ENCODE measurements around the gene NAA25.

The NAA25 gene

DNA sequence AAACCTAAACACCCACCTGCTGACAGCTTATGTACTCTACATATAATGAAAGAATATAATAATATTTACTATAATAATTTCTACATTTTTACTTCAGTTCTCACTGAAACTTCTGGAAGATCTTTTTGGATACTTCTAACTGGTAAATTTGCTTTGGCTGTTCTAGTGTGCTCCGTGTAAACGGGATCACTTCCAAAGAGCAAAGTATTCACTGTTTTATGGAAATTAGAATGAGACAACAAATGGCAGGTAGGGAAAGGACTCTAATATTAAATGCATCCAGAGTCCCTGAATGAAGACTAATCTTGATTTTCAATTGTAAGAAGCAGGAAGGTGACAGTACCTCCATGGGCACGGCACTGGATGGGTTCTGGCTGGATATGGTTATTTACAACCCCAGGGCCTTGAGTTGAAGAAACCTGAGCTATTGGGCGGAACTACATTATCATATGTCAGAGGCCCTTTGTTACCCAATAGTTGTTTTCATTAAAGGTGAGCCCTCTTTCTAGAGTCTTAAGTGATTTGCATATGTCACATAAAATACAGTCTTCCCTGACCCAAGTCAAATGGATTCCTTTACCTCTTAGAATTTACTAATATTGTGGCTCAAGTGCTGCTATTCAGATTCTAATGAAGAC lies 84.7 kb downstream of the NAA25 start:
- DNase-seq (ENCODE audit: low read depth): no peak
- TF ChIP-seq, protein P1, sequence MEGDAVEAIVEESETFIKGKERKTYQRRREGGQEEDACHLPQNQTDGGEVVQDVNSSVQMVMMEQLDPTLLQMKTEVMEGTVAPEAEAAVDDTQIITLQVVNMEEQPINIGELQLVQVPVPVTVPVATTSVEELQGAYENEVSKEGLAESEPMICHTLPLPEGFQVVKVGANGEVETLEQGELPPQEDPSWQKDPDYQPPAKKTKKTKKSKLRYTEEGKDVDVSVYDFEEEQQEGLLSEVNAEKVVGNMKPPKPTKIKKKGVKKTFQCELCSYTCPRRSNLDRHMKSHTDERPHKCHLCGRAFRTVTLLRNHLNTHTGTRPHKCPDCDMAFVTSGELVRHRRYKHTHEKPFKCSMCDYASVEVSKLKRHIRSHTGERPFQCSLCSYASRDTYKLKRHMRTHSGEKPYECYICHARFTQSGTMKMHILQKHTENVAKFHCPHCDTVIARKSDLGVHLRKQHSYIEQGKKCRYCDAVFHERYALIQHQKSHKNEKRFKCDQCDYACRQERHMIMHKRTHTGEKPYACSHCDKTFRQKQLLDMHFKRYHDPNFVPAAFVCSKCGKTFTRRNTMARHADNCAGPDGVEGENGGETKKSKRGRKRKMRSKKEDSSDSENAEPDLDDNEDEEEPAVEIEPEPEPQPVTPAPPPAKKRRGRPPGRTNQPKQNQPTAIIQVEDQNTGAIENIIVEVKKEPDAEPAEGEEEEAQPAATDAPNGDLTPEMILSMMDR (conservative IDR thresholded peaks at IDR 0.05; ENCODE audit: low read depth, low read length): no peak
- no peak overlapping the region for H3K4me3 ChIP-seq (ENCODE audit: low read length)

DNA sequence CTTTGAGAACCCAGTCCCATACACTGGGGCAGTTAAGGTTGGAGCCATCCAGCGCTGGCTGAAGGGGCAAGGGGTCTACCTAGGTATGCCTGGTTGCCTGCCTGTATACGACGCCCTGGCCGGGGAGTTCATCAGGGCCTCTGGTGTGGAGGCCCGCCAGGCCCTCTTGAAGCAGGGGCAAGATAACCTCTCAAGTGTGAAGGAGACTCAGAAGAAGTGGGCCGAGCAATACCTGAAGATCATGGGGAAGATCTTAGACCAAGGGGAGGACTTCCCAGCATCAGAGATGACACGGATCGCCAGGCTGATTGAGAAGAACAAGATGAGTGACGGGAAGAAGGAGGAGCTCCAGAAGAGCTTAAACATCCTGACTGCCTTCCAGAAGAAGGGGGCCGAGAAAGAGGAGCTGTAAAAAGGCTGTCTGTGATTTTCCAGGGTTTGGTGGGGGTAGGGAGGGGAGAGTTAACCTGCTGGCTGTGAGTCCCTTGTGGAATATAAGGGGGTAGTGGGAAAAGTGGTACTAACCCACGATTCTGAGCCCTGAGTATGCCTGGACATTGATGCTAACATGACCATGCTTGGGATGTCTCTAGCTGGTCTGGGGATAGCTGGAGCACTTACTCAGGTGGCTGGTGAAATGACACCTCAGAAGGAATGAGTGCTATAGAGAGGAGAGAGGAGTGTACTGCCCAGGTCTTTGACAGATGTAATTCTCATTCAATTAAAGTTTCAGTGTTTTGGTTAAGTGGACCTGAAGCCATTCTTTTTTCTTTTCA lies 86.2 kb downstream of the NAA25 start:
- no peak overlapping the region for H3K4me3 ChIP-seq (ENCODE audit: low read length)
- TF ChIP-seq, protein P1 (conservative IDR thresholded peaks at IDR 0.05; ENCODE audit: low read depth, low read length): no peak
- no peak for DNase-seq (ENCODE audit: low read depth)

DNA sequence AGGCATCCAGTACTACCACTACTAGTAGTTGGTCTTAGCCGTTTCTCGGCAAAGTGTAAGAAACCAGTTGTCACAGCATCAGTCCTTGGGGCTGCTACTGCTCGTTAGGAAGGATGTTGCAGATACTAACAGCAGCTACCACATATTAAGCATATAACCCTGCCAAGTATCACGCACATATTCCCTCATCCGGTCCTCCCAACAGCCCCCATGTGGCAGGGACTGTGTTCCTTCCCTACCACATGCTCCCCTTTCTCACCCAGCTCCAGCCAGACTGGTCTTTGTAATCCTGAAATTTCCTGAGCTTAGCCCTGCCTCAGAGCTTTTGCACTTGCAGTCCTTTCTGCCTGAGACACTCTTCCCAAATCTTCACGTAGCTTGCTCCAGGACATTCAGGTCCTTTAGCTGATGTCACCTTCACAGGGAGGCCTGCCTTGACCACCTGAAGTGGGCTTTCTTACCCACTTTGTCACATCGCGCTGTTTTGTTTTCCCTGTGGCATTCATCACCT lies 87.6 kb downstream of the NAA25 start:
- TF ChIP-seq, protein P1 (conservative IDR thresholded peaks at IDR 0.05; ENCODE audit: low read depth, low read length): no peak
- no peak overlapping the region for H3K4me3 ChIP-seq (ENCODE audit: low read length)
- no peak for DNase-seq (ENCODE audit: low read depth)

DNA sequence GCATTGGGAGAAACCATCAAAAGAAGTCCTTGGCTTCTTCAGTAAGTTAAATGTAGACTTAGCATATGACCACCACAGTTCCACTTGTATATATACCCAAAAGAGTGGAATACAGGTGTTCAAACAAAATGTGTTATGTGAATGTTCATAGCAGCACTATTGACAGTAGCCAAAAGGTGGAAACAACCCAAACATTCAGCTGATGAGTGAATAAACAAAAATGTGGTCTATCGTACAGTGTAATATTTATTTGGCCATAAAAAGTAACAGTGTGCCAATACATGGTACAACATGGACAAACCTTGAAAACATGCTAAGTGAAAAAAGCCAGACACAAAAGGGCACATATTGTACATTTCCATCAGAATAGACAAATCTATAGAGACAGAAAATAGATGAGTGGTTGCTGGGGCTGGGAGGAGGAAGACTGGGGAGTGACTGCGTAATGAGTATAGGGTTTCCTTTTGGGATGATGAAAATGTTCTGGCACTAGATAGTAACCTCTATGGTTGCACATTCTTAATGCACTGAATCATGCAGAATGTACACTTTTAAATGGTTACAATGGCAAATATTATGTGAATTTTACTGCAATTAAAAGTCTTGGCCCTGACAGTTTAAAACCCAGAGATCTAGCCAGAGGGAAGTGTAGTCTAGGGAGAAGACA lies 89.9 kb downstream of the NAA25 start:
- no peak overlapping the region for H3K4me3 ChIP-seq (ENCODE audit: low read length)
- no peak for DNase-seq (ENCODE audit: low read depth)
- TF ChIP-seq, protein P1 (conservative IDR thresholded peaks at IDR 0.05; ENCODE audit: low read depth, low read length): no peak

DNA sequence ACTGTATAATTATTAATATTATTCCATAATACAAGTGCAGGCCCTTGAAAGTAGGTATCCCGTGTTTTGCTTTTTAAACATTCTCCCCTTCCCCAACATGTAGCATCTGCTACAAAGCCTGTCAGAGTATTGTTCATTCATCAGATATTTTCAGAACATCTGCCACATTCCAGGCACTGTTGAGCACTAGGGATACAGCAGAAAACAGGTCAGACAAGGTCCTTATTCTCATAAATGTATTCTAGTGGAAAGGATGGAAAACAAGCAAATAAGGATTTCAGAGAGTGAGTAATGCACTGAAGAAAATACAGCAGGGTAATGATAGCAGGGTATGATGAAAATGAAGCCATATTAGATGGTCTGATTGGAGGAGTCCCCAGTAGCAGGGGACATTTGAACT lies 91.5 kb downstream of the NAA25 start:
- TF ChIP-seq, protein P1 (conservative IDR thresholded peaks at IDR 0.05; ENCODE audit: low read depth, low read length): no peak
- no peak overlapping the region for H3K4me3 ChIP-seq (ENCODE audit: low read length)
- no peak for DNase-seq (ENCODE audit: low read depth)

DNA sequence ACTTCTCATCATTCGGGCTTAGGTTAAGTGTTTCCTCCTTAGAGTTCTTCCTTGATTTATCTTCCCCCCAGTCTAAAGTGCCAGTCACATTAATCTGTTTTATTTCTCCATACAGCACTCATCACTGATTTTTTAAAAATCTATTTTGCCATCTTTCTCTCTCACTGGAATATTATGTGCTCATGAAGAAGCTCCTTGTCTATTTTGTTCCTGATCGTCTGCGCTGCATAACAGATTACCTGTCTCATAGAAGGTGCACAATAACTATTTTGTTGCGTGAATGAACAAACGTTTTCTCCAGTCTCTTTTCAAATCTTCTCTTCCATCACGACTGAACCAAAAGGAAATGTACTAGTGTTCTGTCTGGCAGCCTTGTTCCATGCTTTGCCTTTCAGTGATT lies 92.6 kb downstream of the NAA25 start:
- DNase-seq (ENCODE audit: low read depth): no peak
- TF ChIP-seq, protein P1 (conservative IDR thresholded peaks at IDR 0.05; ENCODE audit: low read depth, low read length): no peak
- H3K4me3 ChIP-seq (ENCODE audit: low read length): no peak overlapping the region

Data from retinal pigment epithelial cell (primary cell).